Subcutaneous abdominal adipose tissue (tissue), 5 donors: ENCODE results near the gene CEACAM3.

Source experiments
- H3K27ac ChIP-seq: one replicate; pipeline ENCODE4 v1.7.0; 2013; ENCODE audit warnings: low read depth, mild to moderate bottlenecking, inconsistent platforms, low read length, moderate library complexity
- H3K27me3 ChIP-seq, 5 donors: one replicate each; pipeline ENCODE4 v1.7.0; 2013; ENCODE audit warnings: low read length in 5 of 5, inconsistent platforms in 1 of 5; ENCODE audit not compliant: control insufficient read depth in 5 of 5, insufficient read depth in 4 of 5
- H3K36me3 ChIP-seq, 5 donors: one replicate each; pipeline ENCODE4 v1.7.0; 2013; ENCODE audit warnings: low read length in 5 of 5; ENCODE audit not compliant: control insufficient read depth in 5 of 5, insufficient read depth in 5 of 5
- H3K4me1 ChIP-seq, 5 donors: one replicate each; pipeline ENCODE4 v1.7.0; 2013; ENCODE audit warnings: low read length in 5 of 5, mild to moderate bottlenecking in 3 of 5, moderate library complexity in 1 of 5; ENCODE audit not compliant: control insufficient read depth in 5 of 5, insufficient read depth in 5 of 5
- H3K4me3 ChIP-seq, 5 donors: one replicate each; pipeline ENCODE4 v1.7.0; 2013; ENCODE audit warnings: low read length in 5 of 5, low read depth in 1 of 5
- H3K9ac ChIP-seq, 5 donors: one replicate each; pipeline ENCODE4 v1.7.0; 2013; ENCODE audit warnings: low read length in 5 of 5, mild to moderate bottlenecking in 4 of 5, moderate library complexity in 3 of 5
- H3K9me3 ChIP-seq, 5 donors: one replicate each; pipeline ENCODE4 v1.7.0; 2013; ENCODE audit warnings: low read length in 5 of 5; ENCODE audit not compliant: control insufficient read depth in 5 of 5
- donor health status: healthy.
- donor health status: healthy.
- donor health status: healthy.
- donor health status: healthy.
- donor health status: healthy.

Gene CEACAM3

DNA sequence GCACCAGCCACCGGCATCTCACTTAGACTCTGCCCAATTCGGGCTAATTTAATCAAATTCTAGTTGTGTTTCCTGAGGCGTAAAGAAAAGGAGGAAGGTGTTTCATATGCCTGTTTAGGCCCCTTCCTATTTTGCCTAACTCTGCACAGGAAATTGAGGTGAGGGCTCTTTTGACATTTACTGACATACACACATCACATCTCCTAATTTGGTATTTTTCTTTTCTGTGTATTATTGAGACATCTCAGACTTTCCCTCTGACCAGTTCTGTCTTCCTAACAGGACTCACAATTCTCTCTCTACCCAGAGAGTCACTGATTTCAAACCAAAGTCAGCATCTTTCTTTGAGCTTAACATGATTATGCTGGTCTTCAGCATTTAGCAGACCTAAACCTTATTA, 7.9 kb downstream of the CEACAM3 start:
- H3K4me1 ChIP-seq: peaks cover 0 to 16% (median 4%) of the 10 kb centered on the region in 5 donors
- peaks cover 0 to 7% (median 0%) of the 10 kb centered on the region in 5 donors for H3K9me3 ChIP-seq
- H3K9ac ChIP-seq: no peak overlapping the region
- no peak overlapping the region for H3K4me3 ChIP-seq
- peaks cover 2 to 12% (median 7%) of the 10 kb centered on the region in 5 donors for H3K27me3 ChIP-seq
- no peaks in the 10 kb centered on the region for H3K36me3 ChIP-seq
- no peak overlapping the region for H3K27ac ChIP-seq

DNA sequence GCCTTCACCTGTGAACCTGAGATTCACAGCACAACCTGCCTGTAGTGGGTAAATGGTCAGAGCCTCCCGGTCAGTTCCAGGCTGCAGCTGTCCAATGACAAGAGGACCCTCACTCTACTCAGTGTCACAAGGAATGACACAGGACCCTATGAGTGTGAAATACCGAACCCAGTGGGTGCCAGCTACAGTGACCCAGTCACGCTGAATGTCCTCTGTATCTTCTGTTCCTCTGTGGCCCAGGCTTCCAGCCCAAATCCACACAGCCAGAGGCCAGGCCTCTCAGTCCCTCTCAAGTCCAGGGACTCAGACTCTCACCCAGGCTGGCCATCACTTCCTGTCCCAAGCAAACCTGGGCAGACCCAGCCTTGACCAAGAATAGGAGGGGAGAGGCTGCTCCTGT, 10.8 kb downstream of the CEACAM3 start:
- no peak overlapping the region for H3K4me3 ChIP-seq
- H3K27me3 ChIP-seq: peaks cover 9 to 15% (median 12%) of the 10 kb centered on the region in 5 donors
- H3K9ac ChIP-seq: no peak overlapping the region
- peaks cover 0 to 25% (median 6%) of the 10 kb centered on the region in 5 donors for H3K4me1 ChIP-seq
- no peak overlapping the region for H3K27ac ChIP-seq
- no peaks in the 10 kb centered on the region for H3K9me3 ChIP-seq
- no peaks in the 10 kb centered on the region for H3K36me3 ChIP-seq

DNA sequence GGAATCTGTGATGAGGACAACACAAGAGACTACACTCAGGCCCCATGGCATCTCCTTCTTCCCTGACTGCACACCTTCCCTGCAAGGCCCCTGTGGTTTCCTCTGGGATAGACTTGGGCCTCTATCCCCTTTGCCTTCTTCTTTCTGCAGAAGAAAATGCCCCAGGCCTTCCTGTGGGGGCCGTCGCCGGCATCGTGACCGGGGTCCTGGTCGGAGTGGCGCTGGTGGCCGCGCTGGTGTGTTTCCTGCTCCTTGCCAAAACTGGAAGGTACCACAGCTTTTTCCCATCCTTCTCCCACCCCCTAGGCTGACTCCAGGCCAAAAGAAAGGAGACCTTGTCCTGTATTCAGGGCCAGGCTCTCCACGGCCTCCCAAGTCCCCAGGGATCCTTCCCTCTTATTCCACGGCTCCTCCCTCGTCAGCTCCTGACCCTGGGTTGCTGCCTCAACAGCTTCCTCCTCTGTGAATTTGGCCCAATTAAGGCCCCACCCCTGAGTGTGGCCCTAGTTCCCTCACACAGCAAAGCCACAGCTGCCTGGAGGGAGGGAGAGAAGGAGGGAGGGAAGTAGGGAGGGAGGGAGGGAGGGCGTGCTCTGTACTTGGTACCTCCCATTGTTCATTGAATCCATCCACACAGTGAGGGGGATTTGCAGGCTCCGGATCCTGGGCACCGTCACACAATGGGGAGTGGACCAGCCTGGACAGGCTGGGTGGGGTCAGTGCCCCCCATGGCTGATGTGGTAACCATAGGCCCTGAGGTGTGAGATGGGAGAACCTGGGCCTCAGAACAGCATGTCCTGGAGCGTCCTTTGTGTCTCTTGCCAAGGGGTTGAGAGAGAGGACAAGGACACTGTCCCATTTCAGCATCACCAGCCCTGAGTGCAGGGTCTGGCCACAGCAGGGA, 12.5 kb downstream of the CEACAM3 start:
- Histone ChIP-seq H3K4me1 (peaks cover 0 to 22% (median 4%) of the 10 kb centered on the region in 5 donors), H3K27me3 (peaks cover 9 to 20% (median 16%) of the 10 kb centered on the region in 5 donors), H3K9me3 (no peaks in the 10 kb centered on the region), H3K27ac (no peak overlapping the region), H3K4me3 (no peak overlapping the region), H3K36me3 (no peaks in the 10 kb centered on the region), H3K9ac (no peak overlapping the region)

GRCh38 chr19:41810301-41810700, 13.9 kb downstream of the CEACAM3 start:
- no peak overlapping the region for H3K9ac ChIP-seq
- H3K4me3 ChIP-seq: no peak overlapping the region
- H3K4me1 ChIP-seq: peaks cover 0 to 22% (median 4%) of the 10 kb centered on the region in 5 donors
- peaks cover 9 to 20% (median 16%) of the 10 kb centered on the region in 5 donors for H3K27me3 ChIP-seq
- H3K27ac ChIP-seq: no peak overlapping the region
- no peaks in the 10 kb centered on the region for H3K36me3 ChIP-seq
- H3K9me3 ChIP-seq: no peaks in the 10 kb centered on the region

DNA sequence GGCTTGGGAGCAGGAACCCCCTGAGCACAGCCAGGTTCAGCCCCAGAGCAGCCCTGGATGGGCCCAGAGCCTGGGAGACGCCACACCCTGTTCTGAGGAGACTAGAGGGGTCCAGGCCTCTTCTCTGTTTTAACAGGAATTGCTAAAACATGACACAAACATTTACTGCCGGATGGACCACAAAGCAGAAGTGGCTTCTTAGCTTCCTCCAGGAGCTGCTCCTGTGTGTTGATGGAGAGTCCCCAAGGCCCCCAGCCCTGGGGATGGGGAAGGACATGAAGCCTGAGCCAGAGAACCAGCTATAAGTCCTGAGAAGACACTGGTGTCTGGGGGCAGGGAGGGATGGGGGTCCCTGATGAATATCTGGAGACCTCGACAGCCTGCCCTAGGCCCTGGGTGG, 14.6 kb downstream of the CEACAM3 start:
- peaks cover 0 to 22% (median 4%) of the 10 kb centered on the region in 5 donors for H3K4me1 ChIP-seq
- H3K9ac ChIP-seq: no peak overlapping the region
- H3K9me3 ChIP-seq: no peaks in the 10 kb centered on the region
- H3K27ac ChIP-seq: no peak overlapping the region
- peaks cover 9 to 20% (median 16%) of the 10 kb centered on the region in 5 donors for H3K27me3 ChIP-seq
- no peaks in the 10 kb centered on the region for H3K36me3 ChIP-seq
- no peak overlapping the region for H3K4me3 ChIP-seq

- H3K27me3 ChIP-seq: peaks cover 9 to 20% (median 16%) of the 10 kb centered on the region in 5 donors
- H3K4me3 ChIP-seq: no peak overlapping the region
- H3K27ac ChIP-seq: no peak overlapping the region
- H3K9ac ChIP-seq: no peak overlapping the region
- H3K36me3 ChIP-seq: no peaks in the 10 kb centered on the region
- no peaks in the 10 kb centered on the region for H3K9me3 ChIP-seq
- peaks cover 0 to 22% (median 4%) of the 10 kb centered on the region in 5 donors for H3K4me1 ChIP-seq
Measured at GRCh38 chr19:41811981-41812380, 15.6 kb downstream of the CEACAM3 start.

- peaks cover 0 to 13% (median 0%) of the 10 kb centered on the region in 5 donors for H3K4me1 ChIP-seq
- H3K27ac ChIP-seq: no peak overlapping the region
- H3K4me3 ChIP-seq: no peak overlapping the region
- no peaks in the 10 kb centered on the region for H3K36me3 ChIP-seq
- H3K27me3 ChIP-seq: peaks cover 2 to 15% (median 11%) of the 10 kb centered on the region in 5 donors
- no peak overlapping the region for H3K9ac ChIP-seq
- no peaks in the 10 kb centered on the region for H3K9me3 ChIP-seq
Measured at GRCh38 chr19:41813911-41814310, 17.5 kb downstream of the CEACAM3 start.

- peaks cover under 1 to 7% (median 4%) of the 10 kb centered on the region in 5 donors for H3K27me3 ChIP-seq
- no peak overlapping the region for H3K27ac ChIP-seq
- H3K9me3 ChIP-seq: no peaks in the 10 kb centered on the region
- H3K4me1 ChIP-seq: peaks cover 0 to 9% (median 0%) of the 10 kb centered on the region in 5 donors
- no peaks in the 10 kb centered on the region for H3K36me3 ChIP-seq
- no peak overlapping the region for H3K9ac ChIP-seq
- no peak overlapping the region for H3K4me3 ChIP-seq
Measured at GRCh38 chr19:41815301-41815700, 18.9 kb downstream of the CEACAM3 start.

DNA sequence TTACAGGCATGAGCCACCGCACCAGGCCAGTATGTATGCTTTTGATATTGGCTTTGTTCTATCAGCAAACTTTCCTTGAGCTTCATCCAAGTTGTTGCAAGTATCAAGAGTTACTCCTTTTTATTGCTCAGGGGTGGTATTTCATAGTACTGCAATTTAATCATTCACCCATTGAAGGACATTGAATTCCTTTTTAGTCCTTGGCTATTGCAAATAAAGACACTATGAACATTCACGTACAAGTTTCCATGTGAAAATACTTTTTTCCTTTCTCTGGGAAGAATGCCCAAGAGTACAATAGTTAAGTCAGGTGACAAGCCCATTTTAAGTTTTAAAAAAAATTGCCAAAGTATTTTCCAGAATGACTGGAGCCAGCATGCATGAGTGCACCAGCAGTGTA, 20.4 kb downstream of the CEACAM3 start:
- Histone ChIP-seq H3K4me1 (no peaks in the 10 kb centered on the region), H3K27ac (no peak overlapping the region), H3K9ac (no peak overlapping the region), H3K36me3 (no peaks in the 10 kb centered on the region), H3K9me3 (no peaks in the 10 kb centered on the region), H3K4me3 (no peak overlapping the region), H3K27me3 (peaks cover under 1 to 7% (median 6%) of the 10 kb centered on the region in 5 donors)

- no peaks in the 10 kb centered on the region for H3K4me1 ChIP-seq
Measured at GRCh38 chr19:41821003-41821735, 24.8 kb downstream of the CEACAM3 start.

More at GRCh38 chr19:41821003-41821735, 24.8 kb downstream of the CEACAM3 start:
- Histone ChIP-seq H3K9ac (no peak overlapping the region), H3K4me3 (no peak overlapping the region), H3K27ac (no peak overlapping the region), H3K9me3 (no peaks in the 10 kb centered on the region), H3K36me3 (no peaks in the 10 kb centered on the region), H3K27me3 (peaks cover 0 to 7% (median 3%) of the 10 kb centered on the region in 5 donors)
